Measurements from ENCODE around the gene GLS. TPM values are rescaled to one million over a fixed set of nuclear protein-coding genes. Genes with fewer than 3 reads are reported as not detected.

Gene GLS
- total and polyA plus RNA-seq, 9 of the 15 experiments (the other 6 are each of a cell fraction or from before 2014, with no cell fraction given) = 13.7 to 77.5 (median 48.2) TPM

GRCh38 chr2:190880378-190881083 lies at the start of gene GLS (continued):
- TF ChIP-seq PBX2 (CRISPR knock-in tag; IDR thresholded peaks at IDR 0.05; ENCODE audit: low read depth) = no peak
- peak; percentile 73 for TF ChIP-seq PBX2 (tag; conservative IDR thresholded peaks at IDR 0.05; ENCODE audit: low read depth)
- TF ChIP-seq NELFE (IDR thresholded peaks at IDR 0.05; ENCODE audit: insufficient read depth, insufficient read length) = peak; percentile 83
- 0 out of 2 replicates have a peak, but pooled peaks have one; percentile 17 for TF ChIP-seq SOX6 (IDR thresholded peaks at IDR 0.05)
- TF ChIP-seq ZMIZ1 (IDR thresholded peaks at IDR 0.05; ENCODE audit: low read depth in 2 of 2, low read length in 2 of 2) = 0 out of 4 replicates have a peak, but pooled peaks of 1 of the 2 experiments have one; percentile 27
- TF ChIP-seq USF1 (CRISPR knock-in tag; IDR thresholded peaks at IDR 0.05) = no peak
- TF ChIP-seq HCFC1 (IDR thresholded peaks at IDR 0.05; ENCODE audit: low read depth, low read length) = 0 out of 2 replicates have a peak, but pooled peaks have one; percentile 10
- peak; percentile 83 for TF ChIP-seq ZFX (CRISPR knock-in tag; IDR thresholded peaks at IDR 0.05)
- peak; percentile 54; the same call in 1 of the 2 replicates for TF ChIP-seq SMAD4 (CRISPR knock-in tag; conservative IDR thresholded peaks at IDR 0.05)
- peak; percentile 58 for TF ChIP-seq SP2 (IDR thresholded peaks at IDR 0.05; ENCODE audit: extremely low read depth, low read depth, low read length, poor library complexity, severe bottlenecking)
- TF ChIP-seq CREB1 (IDR thresholded peaks at IDR 0.05) = no peak
- TF ChIP-seq CREB1 (CRISPR knock-in tag; IDR thresholded peaks at IDR 0.05) = peak; percentile 40; the same call in 1 of the 2 replicates
- 0 out of 4 replicates have a peak, but pooled peaks of 1 of the 2 experiments have one; percentile 11 for TF ChIP-seq MLLT1 (IDR thresholded peaks at IDR 0.05)
- no peak for TF ChIP-seq ZNF224 (CRISPR knock-in tag; IDR thresholded peaks at IDR 0.05)
- TF ChIP-seq YY1 (IDR thresholded peaks at IDR 0.05; ENCODE audit: borderline replicate concordance in 1 of 3, control insufficient read depth in 1 of 3, extremely low read depth in 1 of 3, insufficient read depth in 3 of 3, insufficient read length in 1 of 3, insufficient replicate concordance in 2 of 3, low read depth in 1 of 3, low read length in 2 of 3) = peak in 1 of 3 experiments; percentile 29
- TF ChIP-seq KDM5B (IDR thresholded peaks at IDR 0.05; ENCODE audit: insufficient replicate concordance, low read depth, low read length) = peak; percentile 95
- TF ChIP-seq POLR3G (IDR thresholded peaks at IDR 0.05; ENCODE audit: extremely low read depth, insufficient read length, insufficient replicate concordance) = no peak
- TF ChIP-seq DPF2 (IDR thresholded peaks at IDR 0.05) = 0 out of 2 replicates have a peak, but pooled peaks have one; percentile 55

Measured in K562 (cell line).